GM18861 (cell line): ENCODE data around the gene HSPA1B.
"Not testable (repeated sequence)": the region's sequence is repeated elsewhere in the genome, so short reads cannot be mapped to it uniquely, and the experiment has no call there.

Experiments
- ATAC-seq: cut with Tn5 transposase; IDR thresholded peaks from one replicate; pipeline ENCODE4 v1.9.1; 2021; ENCODE audit not compliant: unreplicated experiment

HSPA1B gene

GRCh38 chr6:31827286-31828079 is at the start of gene HSPA1B:
HSPA1B (plus strand) TSS chr6:31827738; CDS start chr6:31827951, 213 bp downstream.
- ATAC-seq, result peak; percentile 60

- ATAC-seq, result no peak
These were observed 49.3 kb upstream of the HSPA1B start for GRCh38 chr6:31778193-31778592.

GRCh38 chr6:31778999-31779885 is 48.3 kb upstream of the HSPA1B start:
- ATAC-seq, result no peak

GRCh38 chr6:31779908-31780307 is 47.6 kb upstream of the HSPA1B start:
- ATAC-seq, result no peak

- no peak for ATAC-seq
These were observed 46.9 kb upstream of the HSPA1B start for GRCh38 chr6:31780507-31781243.

DNA sequence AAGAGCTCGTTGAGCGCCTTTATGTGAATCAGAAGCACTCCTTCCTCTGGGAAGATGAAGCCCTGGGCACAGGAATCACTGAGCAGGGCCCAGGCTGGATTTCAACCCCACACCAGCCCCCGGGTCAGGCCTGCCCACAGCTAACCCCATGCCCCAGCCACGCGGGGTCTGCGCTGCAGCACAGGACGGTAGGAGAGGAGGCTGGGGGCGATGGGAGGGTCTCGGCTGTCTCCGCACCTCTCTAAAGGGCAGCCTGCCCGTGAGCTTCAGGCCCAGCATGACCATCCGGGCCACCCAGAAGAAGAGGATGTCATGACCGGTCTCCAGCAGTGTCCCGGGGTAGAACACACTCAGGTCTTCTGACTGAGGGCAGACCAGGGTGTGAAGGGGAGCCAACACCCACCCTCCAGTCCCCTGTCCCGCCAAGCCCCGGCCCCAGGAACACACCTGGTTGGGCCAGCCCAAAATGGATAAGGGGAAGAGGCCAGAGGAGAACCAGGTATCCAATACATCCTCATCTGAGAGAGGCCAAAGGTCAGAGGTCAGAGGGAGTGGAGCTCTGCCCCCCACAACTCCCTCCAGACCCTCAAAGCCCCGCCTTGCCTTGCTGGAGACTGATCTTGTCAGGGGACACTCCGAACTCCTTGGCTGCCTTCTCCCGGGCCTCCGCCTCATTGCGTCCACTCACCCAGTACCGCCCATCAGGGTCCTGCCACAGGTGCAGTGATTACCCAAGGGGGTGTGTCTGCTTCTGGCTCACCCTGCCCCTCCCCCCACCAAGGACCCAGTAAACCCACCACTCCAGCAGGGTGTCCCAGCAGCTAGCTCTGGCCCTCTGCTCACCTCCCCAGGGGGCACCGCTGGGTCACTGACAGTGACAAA is 46.1 kb upstream of the HSPA1B start:
- ATAC-seq, result no peak

- ATAC-seq, result no peak
These were observed 45.2 kb upstream of the HSPA1B start for GRCh38 chr6:31782126-31782855.

DNA sequence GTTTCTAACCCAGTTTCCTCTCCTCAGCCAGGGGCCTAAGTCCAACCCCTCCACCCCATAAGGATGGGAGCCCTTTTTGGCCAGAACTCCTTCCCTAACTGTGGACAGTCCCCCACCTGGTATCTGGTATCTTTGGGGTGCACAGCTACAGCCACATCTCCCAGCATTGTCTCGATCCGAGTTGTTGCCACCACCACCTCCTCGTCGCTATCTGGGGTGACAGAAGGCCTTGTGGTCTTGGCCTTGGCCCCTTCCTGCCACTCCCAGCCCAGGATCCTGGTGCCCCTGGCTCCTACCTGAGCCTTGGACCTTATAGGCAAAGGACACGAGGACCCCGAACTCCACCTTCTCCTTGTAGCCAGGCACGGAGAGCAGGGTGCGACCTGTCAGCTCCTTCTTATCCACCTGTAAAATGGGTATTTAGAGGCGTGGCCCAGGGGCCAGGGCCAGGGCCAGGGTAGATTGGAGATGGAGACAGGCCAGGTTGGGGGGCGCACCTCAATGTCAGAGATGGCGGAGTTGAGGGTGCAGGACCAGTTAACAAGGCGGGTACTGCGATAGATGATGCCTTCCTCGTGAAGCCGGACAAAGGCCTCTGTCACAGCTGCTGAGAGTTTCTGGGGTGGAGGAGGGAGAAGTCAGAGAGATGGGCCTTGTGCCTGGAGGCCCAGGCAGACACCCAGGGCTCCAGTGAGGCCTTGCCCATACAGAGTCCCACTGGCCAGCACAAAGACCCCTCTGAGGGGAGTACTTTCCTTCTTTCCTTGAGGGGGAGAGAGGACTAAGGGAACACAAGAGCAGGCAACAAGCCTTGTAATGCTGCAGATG is 43.2 kb upstream of the HSPA1B start:
- no peak for ATAC-seq

DNA sequence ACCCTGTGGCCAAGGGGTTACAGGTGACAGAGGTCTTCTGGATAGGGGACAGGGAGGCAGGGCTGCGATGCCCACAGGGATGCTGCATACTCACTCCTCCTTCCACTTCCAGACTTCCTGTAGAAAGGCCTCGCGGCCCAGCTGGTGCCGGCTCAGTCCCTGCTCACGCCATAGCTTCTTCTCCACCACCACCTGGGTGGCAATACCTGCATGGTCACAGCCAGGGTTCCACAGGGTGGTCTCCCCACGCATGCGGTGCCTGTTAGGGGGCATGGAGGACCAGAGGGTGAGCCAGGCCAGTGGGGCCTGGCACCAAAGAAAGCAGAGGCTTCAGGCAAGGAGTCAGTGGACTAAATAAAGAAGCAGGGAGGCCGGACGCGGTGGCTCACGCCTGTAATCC is 42.1 kb upstream of the HSPA1B start:
- ATAC-seq, result no peak

DNA sequence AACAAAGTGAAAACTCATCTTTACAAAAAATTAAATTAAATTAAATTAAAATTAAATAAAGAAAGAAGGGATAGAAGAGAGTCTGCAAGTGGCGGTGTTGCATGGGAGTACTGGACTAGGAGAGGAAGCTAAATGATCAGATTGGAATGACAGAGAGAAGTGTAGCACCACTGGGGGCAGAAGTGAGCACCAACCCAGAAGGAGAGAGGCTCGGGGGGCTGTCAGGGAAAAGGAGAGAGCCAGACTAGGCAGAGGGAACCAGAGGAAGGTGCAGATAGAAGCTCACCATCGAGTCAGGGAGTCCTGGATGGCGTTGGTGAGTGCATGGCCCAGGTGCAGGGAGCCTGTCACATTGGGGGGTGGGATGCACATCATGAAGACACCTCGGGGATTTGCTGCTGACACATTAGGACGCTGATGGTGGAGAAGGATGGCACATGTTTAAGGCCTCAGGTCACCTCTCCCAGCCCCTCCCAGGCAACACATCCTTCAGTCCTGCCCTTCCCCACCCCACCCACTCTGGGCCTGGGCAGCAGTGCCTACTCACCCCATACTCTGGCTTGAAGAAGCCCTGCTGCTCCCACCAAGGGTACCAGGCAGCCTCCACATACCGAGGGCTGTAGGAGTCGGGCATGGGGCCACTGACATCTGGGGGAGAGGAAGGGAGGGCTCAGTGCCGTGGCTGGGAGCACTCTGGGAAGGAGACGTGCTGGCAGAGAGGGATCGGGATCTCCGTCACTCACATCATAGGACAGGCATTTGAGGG is 36.0 kb upstream of the HSPA1B start:
- no peak for ATAC-seq

GRCh38 chr6:31792090-31792374 is 35.5 kb upstream of the HSPA1B start:
- ATAC-seq, result no peak

DNA sequence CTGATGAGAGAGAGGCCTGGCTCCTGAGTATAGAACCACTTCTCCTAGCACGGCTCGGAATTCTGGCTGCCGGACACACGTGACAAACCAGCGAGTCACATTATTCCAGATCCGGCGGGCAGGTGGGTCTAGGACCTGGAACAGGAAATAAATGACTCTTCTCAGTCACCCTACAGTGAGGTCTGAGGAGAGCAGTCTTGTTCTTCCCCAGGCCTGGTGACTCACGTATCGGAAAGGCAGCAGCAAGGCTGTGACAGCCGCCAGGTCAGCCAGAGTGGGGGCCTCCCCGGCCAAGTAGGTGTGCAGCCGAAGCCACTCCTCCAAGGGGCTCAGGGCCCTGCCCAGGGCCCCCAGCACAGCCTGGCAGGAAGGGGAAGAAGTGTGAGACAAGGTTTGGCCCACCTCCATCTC is 34.8 kb upstream of the HSPA1B start:
- ATAC-seq, result no peak

GRCh38 chr6:31793927-31794245 is 33.7 kb upstream of the HSPA1B start:
- ATAC-seq, result not testable (repeated sequence)

- ATAC-seq, result no peak
These were observed 33.2 kb upstream of the HSPA1B start for GRCh38 chr6:31794294-31794865.

- ATAC-seq, result no peak
These were observed 32.5 kb upstream of the HSPA1B start for GRCh38 chr6:31794866-31795615.

- peak; percentile 76 for ATAC-seq
These were observed 31.8 kb upstream of the HSPA1B start, which contains the start of gene VARS1 for GRCh38 chr6:31795616-31796298. VARS1 (minus strand) TSS chr6:31795752; CDS start chr6:31795217, 535 bp downstream.

DNA sequence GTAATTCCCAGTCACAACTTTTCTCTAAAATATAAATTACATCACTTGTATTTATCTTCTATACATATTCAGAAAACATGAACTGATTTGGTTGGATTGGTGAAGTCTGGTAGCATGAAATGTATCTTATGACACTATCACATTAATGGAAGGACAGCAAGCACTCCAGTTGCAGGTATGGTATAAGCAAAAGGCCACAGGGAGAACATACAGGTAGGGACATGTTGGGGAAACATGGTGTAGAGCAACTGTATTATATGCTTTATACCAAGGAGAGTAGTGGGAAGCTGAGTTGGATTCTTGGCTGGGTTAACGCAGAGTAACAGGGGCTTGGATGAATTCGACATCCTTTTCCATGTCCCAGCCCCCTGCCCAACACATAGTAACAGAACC is 30.5 kb upstream of the HSPA1B start:
- no peak for ATAC-seq
